Measurements from ENCODE around the gene HOXA10.

HOXA10 gene

GRCh38 chr7:27203365-27203953 is 29.3 kb upstream of the HOXA10 start:
- DNase-seq, result no peak

DNA sequence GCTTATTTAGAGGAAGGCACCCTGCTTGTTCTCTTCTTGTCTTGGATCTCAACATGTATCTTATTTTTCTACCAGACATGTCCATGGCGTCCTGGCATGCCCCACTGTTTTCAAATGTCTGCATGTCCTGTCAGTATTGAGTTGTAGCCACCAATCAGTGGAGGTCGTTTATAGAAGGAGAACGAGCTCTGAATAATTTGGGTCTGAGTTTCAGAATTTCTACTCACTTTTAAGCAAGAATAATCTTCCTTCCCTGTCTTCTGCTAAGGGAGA is 28.7 kb upstream of the HOXA10 start:
- DNase-seq, result no peak

DNA sequence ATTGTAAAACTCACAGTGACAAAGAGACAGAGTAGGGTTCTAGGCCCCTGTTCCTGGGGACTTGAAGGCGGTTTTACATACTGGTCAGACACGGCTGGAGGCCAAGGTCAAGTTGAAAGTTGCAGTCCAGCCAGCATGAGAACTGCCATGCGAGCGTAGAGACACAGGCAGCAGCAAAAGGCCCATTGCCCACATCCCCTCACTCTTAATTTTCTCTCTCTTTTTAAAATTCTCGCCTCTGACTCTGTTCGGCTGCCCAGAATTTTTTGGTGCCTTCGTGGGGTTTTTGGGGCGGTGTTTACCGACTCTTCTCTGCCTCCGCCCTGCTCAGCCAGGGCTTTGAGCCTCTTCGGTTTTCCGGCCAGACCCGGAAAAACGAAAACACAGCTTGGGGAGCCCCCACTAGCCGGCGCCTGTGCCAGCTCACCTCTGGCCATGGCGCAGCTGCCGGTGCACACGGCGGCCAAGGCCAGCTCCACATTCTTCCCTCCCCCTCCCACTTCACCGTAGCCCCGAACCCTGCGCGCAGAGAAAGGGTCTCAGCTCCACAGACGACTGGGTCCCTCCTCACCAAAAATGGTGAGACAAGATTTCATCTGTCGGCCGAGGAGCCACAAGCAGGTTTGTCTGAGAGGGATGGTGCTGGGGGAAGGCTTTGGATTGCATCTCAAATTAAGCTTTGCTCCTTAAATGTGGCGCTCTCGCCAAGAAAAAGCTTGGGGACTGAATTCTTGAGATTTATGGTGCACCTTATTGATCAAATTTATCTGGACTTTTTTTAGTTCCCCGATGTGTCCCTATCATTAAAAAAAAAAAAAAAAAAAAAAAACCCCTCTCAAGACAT is 28.1 kb upstream of the HOXA10 start:
- no peak for DNase-seq

DNA sequence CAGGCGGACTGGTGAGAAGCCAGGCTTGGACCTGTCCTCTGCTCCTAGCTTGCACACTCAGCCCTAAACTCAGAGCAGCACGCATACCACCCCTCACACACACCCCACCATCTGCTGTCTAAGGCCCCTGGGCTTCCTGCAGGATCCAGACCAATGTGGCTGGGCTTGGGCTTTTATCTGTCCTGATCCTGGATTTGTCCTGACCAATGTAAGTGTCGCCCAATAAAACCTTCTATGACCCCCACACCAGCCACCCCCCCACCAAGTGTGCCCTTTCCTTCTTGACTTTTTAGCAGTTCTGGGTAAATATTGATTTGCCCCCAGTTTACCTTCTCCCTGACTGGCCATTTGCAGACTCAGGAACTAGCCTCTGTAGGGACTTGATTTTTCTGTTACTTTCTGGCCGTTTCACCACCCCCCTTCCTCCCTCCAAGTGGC is 27.5 kb upstream of the HOXA10 start:
- no peak for DNase-seq

DNA sequence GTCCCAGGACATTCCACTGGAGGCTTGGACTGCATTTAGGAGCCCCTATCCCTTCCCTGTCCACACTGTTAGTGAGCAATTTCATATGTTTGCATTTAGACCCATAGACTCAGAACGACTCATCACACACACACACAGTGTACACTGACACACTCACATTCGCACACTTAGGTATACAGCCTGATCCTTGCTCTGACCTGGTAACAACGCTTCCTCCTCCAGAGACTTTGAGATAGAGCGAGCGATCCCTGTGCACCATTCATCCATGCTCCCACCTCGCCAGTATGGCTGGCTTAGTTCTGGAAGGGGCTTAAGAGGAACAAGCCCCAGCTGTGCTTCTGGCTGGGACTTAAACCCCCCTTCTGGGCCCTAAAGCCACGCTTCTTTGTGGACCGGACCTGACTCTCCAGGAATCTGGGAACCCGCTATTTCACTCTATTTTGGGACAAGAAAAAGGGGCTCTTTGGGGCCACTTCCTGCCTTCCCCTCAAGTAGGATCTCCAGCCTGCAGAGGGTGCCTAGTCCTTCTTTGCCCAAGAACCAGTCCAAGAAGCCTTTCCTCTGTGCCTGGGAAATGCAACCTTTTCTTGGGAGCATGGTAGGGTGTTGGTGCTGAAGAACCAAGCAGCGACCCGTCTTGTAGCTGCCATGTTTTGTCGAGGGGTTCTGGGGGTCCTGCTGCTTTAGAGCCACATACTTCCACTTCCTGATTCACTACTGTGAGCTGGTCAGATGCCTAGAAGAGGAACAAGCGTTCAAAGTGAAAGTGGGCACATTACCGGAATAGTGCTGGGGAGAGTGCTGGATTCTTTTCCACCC is 26.9 kb upstream of the HOXA10 start:
- no peak for DNase-seq

DNA sequence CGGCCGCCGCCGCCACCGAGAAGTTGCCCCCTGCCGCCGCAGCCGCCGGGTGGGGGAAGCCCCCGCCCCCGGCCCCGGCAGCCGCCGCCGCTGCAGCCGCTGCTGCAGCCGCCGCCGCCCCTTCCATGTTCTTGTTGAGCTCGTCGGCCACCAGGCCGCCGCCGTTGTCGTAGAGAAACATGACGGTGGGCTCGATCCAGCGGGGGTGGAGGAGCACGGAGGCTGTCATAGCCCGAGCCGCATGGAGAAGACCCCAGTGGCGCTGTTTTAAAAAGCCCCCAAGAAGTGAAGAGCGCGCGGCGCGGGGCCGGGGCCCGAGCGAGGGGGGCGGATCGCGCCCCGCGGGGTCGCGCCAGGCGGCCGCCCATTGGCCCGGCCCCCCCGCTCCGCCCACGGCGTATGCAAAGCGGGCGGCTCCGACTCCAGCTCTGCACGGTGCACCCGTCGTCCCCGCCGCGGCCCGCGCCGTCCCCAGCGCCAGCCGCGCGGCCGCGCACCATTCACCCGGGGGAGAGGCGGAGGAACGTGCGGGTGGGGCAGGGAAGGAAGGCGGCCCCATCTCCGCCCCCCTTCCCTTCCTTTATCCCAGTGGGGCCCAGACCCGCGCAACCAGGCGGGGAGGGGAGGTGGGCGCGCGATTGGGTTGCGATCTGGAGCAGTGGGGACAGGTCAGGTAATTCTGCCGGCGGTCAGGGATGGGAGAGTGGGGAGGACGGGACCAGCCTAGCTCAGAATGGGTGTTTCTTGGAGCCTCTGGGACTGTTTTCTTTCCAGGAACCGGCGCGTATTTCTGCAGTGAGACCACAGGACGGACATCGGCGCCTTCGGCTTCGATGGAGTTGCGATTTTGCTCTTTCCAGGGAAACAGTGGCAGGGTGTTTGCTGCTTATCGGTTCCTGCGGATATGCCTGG is 26.0 kb upstream of the HOXA10 start, which contains the start of gene HOXA13:
Gene HOXA13 (minus strand): TSS at position 243 of the 912 bp plus-strand sequence. CDS start 14 bp downstream, at position 229.
- DNase-seq, result no peak

DNA sequence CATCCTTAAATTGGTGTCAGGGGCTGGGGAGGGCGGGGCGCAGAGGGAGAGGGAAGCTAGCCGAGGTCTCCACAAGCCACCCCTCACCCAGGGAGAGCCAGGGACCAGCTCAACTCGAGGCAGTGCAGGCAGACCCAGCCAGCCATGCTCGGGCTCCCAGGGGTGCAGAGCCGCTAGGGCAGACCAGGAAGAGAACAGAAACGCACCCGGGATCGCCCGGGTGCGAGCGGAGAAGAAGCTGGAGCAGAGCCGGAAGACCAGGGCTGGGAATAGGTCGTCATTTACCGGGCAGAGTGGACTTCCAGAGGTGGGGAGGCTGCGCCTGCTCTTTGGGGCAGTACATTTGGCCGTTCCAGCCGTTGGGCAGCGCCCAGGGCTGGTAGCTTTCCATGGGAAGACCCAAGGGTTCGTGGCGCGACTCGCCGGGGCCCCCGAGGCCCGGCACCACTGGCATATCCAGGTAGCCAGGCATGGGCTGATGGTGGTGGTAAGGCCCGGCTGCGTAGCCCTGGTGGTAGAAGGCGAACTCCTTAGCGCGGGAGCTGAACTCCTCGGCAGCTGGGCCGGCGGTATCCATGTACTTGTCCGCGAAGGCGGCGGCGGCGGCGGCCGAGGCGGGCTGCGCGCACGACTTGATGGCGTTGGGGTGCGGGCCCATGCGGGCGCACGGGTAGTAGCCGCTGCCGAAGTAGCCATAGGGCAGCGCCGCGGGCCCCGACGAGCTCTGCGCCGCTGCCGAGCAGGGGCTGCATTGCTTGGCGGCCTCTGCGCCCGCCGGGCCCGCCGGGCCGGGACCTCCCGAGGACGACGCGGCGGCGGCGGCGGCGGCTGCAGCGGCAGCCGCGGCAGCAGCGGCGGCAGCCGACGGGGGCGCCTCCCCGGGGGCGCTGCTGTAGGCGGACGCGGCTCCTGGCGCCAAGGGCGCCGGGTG is 25.0 kb upstream of the HOXA10 start:
- no peak for DNase-seq

DNA sequence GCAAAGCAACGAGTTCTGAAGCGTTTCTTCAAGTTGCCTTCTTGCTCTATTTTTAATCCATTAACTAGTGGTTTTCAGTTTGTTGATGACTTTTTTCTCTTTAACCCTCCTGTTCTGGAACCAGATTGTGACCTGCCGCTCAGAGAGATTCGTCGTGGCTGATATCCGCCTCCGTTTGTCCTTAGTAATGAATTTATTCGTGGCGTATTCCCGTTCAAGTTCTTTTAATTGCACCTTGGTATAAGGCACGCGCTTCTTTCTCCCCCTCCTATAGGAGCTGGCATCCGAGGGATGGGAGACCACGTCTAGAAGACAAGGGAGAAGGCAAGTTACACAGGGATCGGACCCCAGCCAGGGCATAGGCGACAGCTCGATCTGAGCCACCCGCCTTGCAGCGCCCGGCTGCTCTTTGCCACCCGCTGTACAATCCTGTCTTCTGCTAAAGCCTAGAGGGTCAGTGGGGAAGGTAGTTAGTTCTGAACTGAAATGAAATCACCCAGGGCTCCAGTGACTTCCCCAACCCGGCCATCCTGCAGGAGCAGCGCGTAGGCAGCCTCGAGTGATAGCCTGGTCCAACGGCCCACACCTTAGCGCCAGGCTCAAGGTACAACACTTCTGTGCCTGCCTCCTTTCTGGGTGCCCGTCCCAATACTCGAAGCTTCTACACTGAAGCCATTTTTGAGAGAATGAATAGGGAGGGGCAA is 24.2 kb upstream of the HOXA10 start:
- DNase-seq, result no peak

DNA sequence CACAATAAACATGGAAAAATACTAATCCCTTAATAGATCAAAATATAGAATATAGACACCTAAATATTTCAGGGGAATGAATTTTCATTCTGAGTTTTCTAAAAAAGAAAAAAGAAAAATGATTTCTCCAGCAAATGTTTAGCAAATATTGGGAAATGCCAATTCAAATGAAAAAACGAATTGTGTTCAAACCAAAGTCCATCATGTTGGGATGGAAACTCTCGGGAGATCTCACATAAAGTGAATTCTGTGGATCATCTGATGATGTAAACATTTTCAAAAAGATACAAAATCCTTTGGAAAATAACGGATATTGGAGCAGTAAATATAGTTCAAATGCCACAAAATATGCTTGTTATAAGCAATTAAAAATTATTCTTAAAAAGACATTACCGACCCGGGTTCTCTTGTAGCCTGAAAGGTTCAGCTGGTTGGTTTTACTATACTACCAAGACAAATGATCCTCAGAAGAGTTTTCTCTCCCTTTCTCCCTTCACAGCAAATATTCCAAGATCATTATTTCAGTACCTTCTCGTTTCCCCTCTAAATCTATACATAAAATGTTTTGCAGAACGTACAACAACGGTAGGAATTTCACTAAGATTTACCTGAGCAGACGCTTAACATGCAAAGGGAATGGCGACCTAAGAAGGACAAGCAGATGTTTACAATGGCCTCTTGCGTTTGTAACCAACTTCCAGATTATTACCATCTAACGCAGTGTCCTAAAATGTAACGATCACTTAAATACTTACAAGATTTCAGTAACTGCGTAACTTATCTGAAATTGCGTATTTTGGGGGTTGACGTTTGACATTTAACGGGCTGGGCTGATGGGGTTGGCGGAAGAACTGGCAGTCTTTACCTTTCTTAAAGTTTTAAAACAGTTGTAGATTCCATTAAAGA is 23.3 kb upstream of the HOXA10 start:
- DNase-seq, result no peak

GRCh38 chr7:27196287-27196767 is 22.2 kb upstream of the HOXA10 start:
- DNase-seq, result no peak

DNA sequence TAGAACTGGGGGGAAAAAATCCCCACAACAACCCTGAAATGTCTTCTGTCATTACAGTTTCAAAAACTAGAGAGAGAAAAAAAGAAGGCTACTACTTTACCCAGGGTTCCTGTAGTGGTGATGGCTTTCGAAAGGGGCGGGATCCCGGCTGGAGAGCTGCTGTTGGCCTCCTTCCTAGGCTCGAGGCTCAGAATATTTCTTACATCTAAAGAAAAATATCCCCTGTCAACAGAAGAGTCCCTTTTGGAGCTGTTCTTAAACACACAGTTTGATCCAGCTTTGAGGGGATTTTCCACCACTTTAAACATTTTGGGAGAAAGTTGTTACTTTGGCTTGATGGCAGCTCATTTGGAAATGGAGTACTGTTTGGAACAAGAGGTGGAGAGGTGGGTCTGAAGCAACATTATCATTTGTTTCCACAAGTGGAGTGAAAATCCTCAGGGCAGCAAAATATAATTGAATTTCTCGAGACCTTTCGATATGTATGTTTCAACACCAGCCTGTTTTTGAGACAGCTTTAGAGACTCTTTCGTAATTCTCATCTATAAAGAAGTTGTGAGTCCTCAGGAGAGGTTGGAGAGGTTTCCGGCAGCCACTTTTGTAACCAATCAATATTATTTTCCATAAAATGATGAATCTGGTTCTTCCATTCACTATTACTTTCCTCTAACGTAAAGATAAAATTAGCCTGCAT is 20.7 kb upstream of the HOXA10 start:
- DNase-seq, result no peak

GRCh38 chr7:27194002-27194352 is 19.9 kb upstream of the HOXA10 start:
- DNase-seq, result no peak

DNA sequence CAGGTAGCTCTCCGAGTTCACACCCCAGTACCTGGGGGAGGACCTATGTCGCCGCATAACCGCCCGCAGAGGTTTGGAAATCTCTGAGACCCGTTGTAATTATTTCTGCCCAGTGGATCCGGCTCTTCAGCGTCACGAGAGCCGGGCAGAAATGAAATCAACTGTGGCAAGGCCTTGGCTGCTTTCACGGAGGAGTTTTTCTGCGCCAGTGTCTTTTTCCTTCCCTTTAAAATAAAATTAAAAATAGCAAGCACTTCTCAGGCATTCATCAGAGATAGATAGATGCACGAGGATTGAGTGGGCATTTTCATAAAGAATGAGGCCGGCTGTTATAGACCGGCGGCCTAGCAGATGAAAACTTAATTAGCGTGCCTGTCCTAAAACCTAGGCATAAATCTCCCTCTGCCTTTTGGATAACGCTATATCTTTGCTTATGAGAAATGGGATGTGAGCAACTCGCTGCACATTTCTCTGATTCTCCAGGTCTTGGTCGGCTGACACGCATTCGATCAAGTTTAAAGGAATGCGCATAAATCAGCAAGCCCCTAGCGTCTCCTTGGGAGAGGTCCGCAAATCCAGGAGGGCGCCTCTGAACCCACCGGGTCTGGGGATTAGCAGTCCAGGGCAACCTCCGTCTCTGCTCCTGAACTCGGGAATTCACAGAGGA is 19.3 kb upstream of the HOXA10 start:
- DNase-seq, result no peak

- DNase-seq, result no peak
Measured at GRCh38 chr7:27192546-27193334, 18.6 kb upstream of the HOXA10 start.

DNA sequence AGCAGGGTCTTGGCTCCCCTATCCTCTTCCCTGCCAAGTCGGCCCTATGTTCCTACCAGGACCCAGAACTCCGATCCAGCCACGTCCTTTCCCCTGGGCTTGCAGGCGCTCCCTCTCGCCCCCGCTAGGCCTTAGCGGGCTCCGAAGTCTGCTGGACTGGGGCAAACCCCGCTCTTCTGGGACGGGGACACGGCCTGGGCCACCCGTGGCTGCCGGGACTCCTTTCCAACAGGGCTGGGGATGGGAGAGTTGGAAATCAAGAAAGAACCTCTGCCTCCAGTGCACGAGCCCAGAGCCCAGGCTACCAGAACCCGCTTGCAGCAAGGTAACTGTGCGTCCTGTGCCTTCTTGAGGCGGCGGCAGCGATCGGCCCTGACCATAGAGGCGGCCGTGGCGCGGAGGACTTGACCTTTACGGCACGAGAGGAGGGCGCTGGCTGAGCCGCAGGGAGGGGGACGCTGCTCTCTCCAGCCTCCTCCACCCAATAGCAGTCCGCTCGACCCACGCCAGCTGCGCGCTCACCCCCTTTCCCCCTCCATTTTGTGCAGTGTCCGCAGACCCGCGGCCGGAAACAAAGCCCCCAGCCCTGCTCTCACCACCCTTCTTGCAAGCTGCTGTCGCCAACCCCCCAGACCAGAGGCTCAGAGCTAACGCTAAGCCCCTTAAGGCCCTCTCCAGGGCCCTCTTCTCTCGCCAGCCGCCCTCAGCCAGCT is 17.9 kb upstream of the HOXA10 start:
- no peak for DNase-seq

GRCh38 chr7:27191161-27191731 is 17.1 kb upstream of the HOXA10 start:
- no peak for DNase-seq
